ENCODE measurements around the gene ARHGAP44.

- TF ChIP-seq CTCF (optimal IDR thresholded peaks at IDR 0.05 in 1 of 3, IDR thresholded peaks at IDR 0.05 in 1 of 3, conservative IDR thresholded peaks at IDR 0.05 in 1 of 3; ENCODE audit: extremely low read depth in 1 of 3, insufficient read depth in 2 of 3, low read length in 3 of 3) (no peak), EZH2 (IDR thresholded peaks at IDR 0.05; ENCODE audit: low read length) (no peak)
These were observed 111.2 kb downstream of the ARHGAP44 start for GRCh38 chr17:12900474-12900873.
